Memory B cell (primary cell): ENCODE results near the gene AOPEP.

Source experiments
- ATAC-seq: fragments of 150-1000 bp; cut with Tn5 transposase; 2 replicates; pipeline ENCODE4 v1.10.0; 2021; ENCODE audit warnings: low read depth, mild to moderate bottlenecking, moderate library complexity
- DNase-seq, 2 donors: peaks; one replicate each; pipeline ENCODE4 v3.0.0; 2022; ENCODE audit warnings: low spot score in 2 of 2
- H3K27ac Mint-ChIP-seq: one replicate; pipeline ENCODE4 v1.8.0; 2022; ENCODE audit warnings: mild to moderate bottlenecking, moderate library complexity, mixed read lengths
- H3K27me3 Mint-ChIP-seq: one replicate; pipeline ENCODE4 v1.8.0; 2022; ENCODE audit warnings: mixed read lengths
- H3K36me3 Mint-ChIP-seq: one replicate; pipeline ENCODE4 v1.8.0; 2022; ENCODE audit warnings: mild to moderate bottlenecking, mixed read lengths
- H3K4me1 Mint-ChIP-seq: one replicate; pipeline ENCODE4 v1.8.0; 2022; ENCODE audit warnings: mixed read lengths
- H3K4me3 Mint-ChIP-seq: one replicate; pipeline ENCODE4 v1.8.0; 2022; ENCODE audit warnings: mild to moderate bottlenecking, moderate library complexity, mixed read lengths
- H3K9me3 Mint-ChIP-seq: one replicate; pipeline ENCODE4 v1.8.0; 2022; ENCODE audit warnings: mixed read lengths

The AOPEP gene

GRCh38 chr9:94729199-94729598 lies 2.7 kb downstream of the AOPEP start:
- H3K27me3 Mint-ChIP-seq: no peaks in the 10 kb centered on the region
- H3K4me1 Mint-ChIP-seq: peaks cover 9% of the 10 kb centered on the region
- ATAC-seq (no peak), DNase-seq (no peak)
- H3K36me3 Mint-ChIP-seq: no peaks in the 10 kb centered on the region
- no peaks in the 10 kb centered on the region for H3K9me3 Mint-ChIP-seq
- H3K27ac Mint-ChIP-seq: peak overlapping the region; percentile 11
- no peak overlapping the region for H3K4me3 Mint-ChIP-seq

- ATAC-seq (no peak), DNase-seq (no peak)
- Mint-ChIP-seq H3K9me3 (no peaks in the 10 kb centered on the region), H3K27me3 (no peaks in the 10 kb centered on the region), H3K4me1 (no peaks in the 10 kb centered on the region), H3K27ac (no peak overlapping the region), H3K4me3 (no peak overlapping the region), H3K36me3 (peaks cover 7% of the 10 kb centered on the region)
Observed at GRCh38 chr9:94734054-94734754, 7.7 kb downstream of the AOPEP start.

- H3K4me3 Mint-ChIP-seq: no peak overlapping the region
- H3K4me1 Mint-ChIP-seq: peaks cover 3% of the 10 kb centered on the region
- no peak overlapping the region for H3K27ac Mint-ChIP-seq
- peaks cover 10% of the 10 kb centered on the region for H3K36me3 Mint-ChIP-seq
- H3K27me3 Mint-ChIP-seq: no peaks in the 10 kb centered on the region
- H3K9me3 Mint-ChIP-seq: no peaks in the 10 kb centered on the region
- ATAC-seq (no peak), DNase-seq (no peak)
Observed at GRCh38 chr9:94736759-94737158, 10.3 kb downstream of the AOPEP start.

- H3K4me3 Mint-ChIP-seq: no peak overlapping the region
- no peaks in the 10 kb centered on the region for H3K9me3 Mint-ChIP-seq
- no peak for ATAC-seq
- H3K27me3 Mint-ChIP-seq: no peaks in the 10 kb centered on the region
- peaks cover 9% of the 10 kb centered on the region for H3K4me1 Mint-ChIP-seq
- H3K36me3 Mint-ChIP-seq: peaks cover 16% of the 10 kb centered on the region
- DNase-seq: no peak
- H3K27ac Mint-ChIP-seq: no peak overlapping the region
Observed at GRCh38 chr9:94740145-94740840, 13.8 kb downstream of the AOPEP start.

- Mint-ChIP-seq H3K4me3 (no peak overlapping the region), H3K36me3 (peaks cover 15% of the 10 kb centered on the region), H3K27ac (no peak overlapping the region), H3K4me1 (peaks cover 18% of the 10 kb centered on the region), H3K9me3 (peaks cover 3% of the 10 kb centered on the region), H3K27me3 (no peaks in the 10 kb centered on the region)
- ATAC-seq (no peak), DNase-seq (no peak)
Observed at GRCh38 chr9:94741866-94742265, 15.4 kb downstream of the AOPEP start.

GRCh38 chr9:94743035-94743954 lies 16.8 kb downstream of the AOPEP start:
- H3K27me3 Mint-ChIP-seq: no peaks in the 10 kb centered on the region
- ATAC-seq (no peak), DNase-seq (no peak)
- no peak overlapping the region for H3K4me3 Mint-ChIP-seq
- peak overlapping the region; percentile 9 for H3K27ac Mint-ChIP-seq
- H3K9me3 Mint-ChIP-seq: peaks cover 4% of the 10 kb centered on the region
- peaks cover 15% of the 10 kb centered on the region for H3K36me3 Mint-ChIP-seq
- peaks cover 18% of the 10 kb centered on the region for H3K4me1 Mint-ChIP-seq

GRCh38 chr9:94745806-94746540 lies 19.5 kb downstream of the AOPEP start:
- H3K27ac Mint-ChIP-seq: no peak overlapping the region
- peak in 1 of 2 donors; percentile 20 for DNase-seq
- peaks cover 11% of the 10 kb centered on the region for H3K9me3 Mint-ChIP-seq
- peaks cover 15% of the 10 kb centered on the region for H3K4me1 Mint-ChIP-seq
- no peaks in the 10 kb centered on the region for H3K27me3 Mint-ChIP-seq
- no peak overlapping the region for H3K4me3 Mint-ChIP-seq
- peak; percentile 98 for ATAC-seq
- H3K36me3 Mint-ChIP-seq: peaks cover 27% of the 10 kb centered on the region

- peaks cover 11% of the 10 kb centered on the region for H3K9me3 Mint-ChIP-seq
- DNase-seq: no peak
- H3K27ac Mint-ChIP-seq: no peak overlapping the region
Observed at GRCh38 chr9:94746541-94747370, 20.3 kb downstream of the AOPEP start.

GRCh38 chr9:94754976-94755475 lies 28.5 kb downstream of the AOPEP start:
- no peaks in the 10 kb centered on the region for H3K27me3 Mint-ChIP-seq
- H3K36me3 Mint-ChIP-seq: peaks cover 15% of the 10 kb centered on the region
- H3K27ac Mint-ChIP-seq: no peak overlapping the region
- peaks cover 2% of the 10 kb centered on the region for H3K4me1 Mint-ChIP-seq
- DNase-seq (no peak), ATAC-seq (no peak)
- H3K4me3 Mint-ChIP-seq: no peak overlapping the region
- H3K9me3 Mint-ChIP-seq: peaks cover 1% of the 10 kb centered on the region

More at GRCh38 chr9:94746541-94747370, 20.3 kb downstream of the AOPEP start:
- no peaks in the 10 kb centered on the region for H3K27me3 Mint-ChIP-seq
- H3K4me1 Mint-ChIP-seq: peaks cover 15% of the 10 kb centered on the region
- ATAC-seq: no peak
- H3K4me3 Mint-ChIP-seq: no peak overlapping the region
- H3K36me3 Mint-ChIP-seq: peaks cover 29% of the 10 kb centered on the region

GRCh38 chr9:94757158-94757557 lies 30.7 kb downstream of the AOPEP start:
- no peak overlapping the region for H3K4me3 Mint-ChIP-seq
- H3K27me3 Mint-ChIP-seq: no peaks in the 10 kb centered on the region
- no peak for ATAC-seq
- H3K36me3 Mint-ChIP-seq: peaks cover 17% of the 10 kb centered on the region
- H3K9me3 Mint-ChIP-seq: no peaks in the 10 kb centered on the region
- DNase-seq: no peak
- no peak overlapping the region for H3K27ac Mint-ChIP-seq
- H3K4me1 Mint-ChIP-seq: peaks cover 7% of the 10 kb centered on the region

GRCh38 chr9:94758031-94758430 lies 31.5 kb downstream of the AOPEP start:
- no peak for ATAC-seq
- Mint-ChIP-seq H3K9me3 (no peaks in the 10 kb centered on the region), H3K27me3 (no peaks in the 10 kb centered on the region), H3K4me3 (no peak overlapping the region), H3K27ac (no peak overlapping the region), H3K36me3 (peaks cover 15% of the 10 kb centered on the region), H3K4me1 (peaks cover 7% of the 10 kb centered on the region)
- DNase-seq: no peak

- ATAC-seq (no peak), DNase-seq (no peak)
- H3K9me3 Mint-ChIP-seq: no peaks in the 10 kb centered on the region
- peaks cover 16% of the 10 kb centered on the region for H3K36me3 Mint-ChIP-seq
- H3K27me3 Mint-ChIP-seq: no peaks in the 10 kb centered on the region
- H3K4me3 Mint-ChIP-seq: no peak overlapping the region
- peaks cover 7% of the 10 kb centered on the region for H3K4me1 Mint-ChIP-seq
- H3K27ac Mint-ChIP-seq: no peak overlapping the region
Observed at GRCh38 chr9:94758880-94759279, 32.4 kb downstream of the AOPEP start.

GRCh38 chr9:94760010-94760409 lies 33.5 kb downstream of the AOPEP start:
- Mint-ChIP-seq H3K27me3 (no peaks in the 10 kb centered on the region), H3K4me3 (no peak overlapping the region), H3K27ac (no peak overlapping the region), H3K36me3 (peaks cover 19% of the 10 kb centered on the region), H3K4me1 (peaks cover 7% of the 10 kb centered on the region), H3K9me3 (no peaks in the 10 kb centered on the region)
- no peak for DNase-seq
- ATAC-seq: no peak
